Transverse colon (tissue), 4 donors: ENCODE data around the gene ADD3. TPM values are rescaled to one million over a fixed set of nuclear protein-coding genes. Genes with fewer than 3 reads are reported as not detected.

Source experiments
- DNase-seq: peaks from one replicate; pipeline ENCODE4 v3.0.0-alpha.2; 2019
- H3K27ac ChIP-seq, 4 donors: fragments of 200-600 bp; sonication (generic); 2 replicates each; pipeline ENCODE4 v1.5.1; 2016 to 2018; ENCODE audit warnings: inconsistent platforms in 4 of 4
- H3K27me3 ChIP-seq: fragments of 200-600 bp; sonication (generic); 2 replicates; pipeline ENCODE4 v1.5.1; 2017; ENCODE audit warnings: inconsistent platforms
- H3K36me3 ChIP-seq, 4 donors: fragments of 200-600 bp; sonication (generic); 2 replicates each; pipeline ENCODE4 v1.5.1; 2017 to 2019; ENCODE audit warnings: inconsistent platforms in 4 of 4
- H3K4me1 ChIP-seq, 4 donors: fragments of 200-600 bp; sonication (generic); 2 replicates each; pipeline ENCODE4 v1.5.1; 2017 to 2020; ENCODE audit warnings: inconsistent platforms in 4 of 4
- H3K4me3 ChIP-seq, 4 donors: fragments of 200-600 bp; sonication (generic); 1 replicate in 1 of 4; 2 replicates in 3 of 4; pipeline versions ENCODE4 v1.5.1 to v1.6.1; 2017 to 2019; ENCODE audit warnings: inconsistent platforms in 4 of 4
- H3K9me3 ChIP-seq, 2 donors: fragments of 200-600 bp; sonication (generic); 2 replicates each; pipeline ENCODE4 v1.5.1; 2017 to 2019; ENCODE audit warnings: inconsistent platforms in 2 of 2
- CTCF ChIP-seq, 5 experiments: fragments of 200-600 bp in 3 of 5; fragments of 450-650 bp in 2 of 5; sonication (generic) in 3 of 5; IDR thresholded peaks; 1 replicate in 2 of 5; 2 replicates in 3 of 5; pipeline ENCODE4 v1.5.1; 2016 to 2017; ENCODE audit warnings: antibody characterized with exemption in 5 of 5, inconsistent platforms in 3 of 5, mild to moderate bottlenecking in 2 of 5, moderate library complexity in 1 of 5
- EP300 ChIP-seq: sonication (generic); formaldehyde crosslinking; IDR thresholded peaks from one replicate; pipeline ENCODE4 v1.6.1; 2017; ENCODE audit warnings: antibody characterized with exemption, low read depth
- POLR2A ChIP-seq: fragments of 450-650 bp; IDR thresholded peaks from one replicate; pipeline ENCODE4 v1.6.1; 2016; ENCODE audit warnings: antibody characterized with exemption, mild to moderate bottlenecking, moderate library complexity
- POLR2AphosphoS5 ChIP-seq, 3 donors: sonication (generic); formaldehyde crosslinking; IDR thresholded peaks; one replicate each; pipeline ENCODE4 v1.6.1; 2016; ENCODE audit warnings: antibody characterized with exemption in 3 of 3
- WGBS, 2 donors: methylation state at CpG; one replicate each; pipeline ENCODE4 v1.1.5; 2018; ENCODE audit warnings: low coverage in 1 of 2; 5-methylcytosine and 5-hydroxymethylcytosine counted together
- in situ Hi-C, 4 donors: fragments of 200-750 bp; cut with MboI; loops; one replicate each; pipeline versions ENCODE4 v1.15.0 to v1.15.1; 2017; ENCODE audit warnings: low sequenced_read_pairs in 3 of 4, low pct_ligation_motif_present in 1 of 4, low pct_unique_long_range_greater_than_20kb in 1 of 4
- intact Hi-C: fragments of 100-400 bp; cut with DNase I; formaldehyde crosslinking; loops from one replicate; pipeline ENCODE4 v1.15.1; 2023; ENCODE audit warnings: low total_unique reads
- total RNA-seq, 4 donors: library from RNA; depleted of rRNA; stranded (reverse); fragments of >200 nt; gene quantifications; one replicate each; pipeline ENCODE4 v1.1.0, GENCODE V29; 2016

The ADD3 gene
- total RNA-seq, 4 donors from 2014 or later: 175 to 342 (median 258) TPM

GRCh38 chr10:110008518-110009339, 945 bp downstream of the ADD3 start:
- intact Hi-C loops (loop anchor here (5.0 kb wide), 1 partner anchor 86 kb away; the partner anchor contains the start of gene XPNPEP1), in situ Hi-C loops (no loop called here)
- TF ChIP-seq EP300 (no peak), CTCF (IDR thresholded peaks at IDR 0.05) (peak in 1 of 5 experiments; percentile 2), POLR2AphosphoS5 (IDR thresholded peaks at IDR 0.05) (peak in 2 of 3 donors; percentile 31 to 41)
- Histone ChIP-seq H3K27me3 (no peaks in the 10 kb centered on the region), H3K36me3 (no peaks in the 10 kb centered on the region), H3K4me1 (peaks cover 11 to 82% (median 50%) of the 10 kb centered on the region in 4 donors), H3K9me3 (no peaks in the 10 kb centered on the region), H3K4me3 (peak overlapping the region; percentile 85 to 89 (median 87)), H3K27ac (peak overlapping the region; percentile 91 to 97 (median 92))
- DNase-seq: peak; percentile 61
- WGBS, 2 donors: 1 to 2% methylated on average over 11 to 29 of the region's 30 CpGs

- Histone ChIP-seq H3K4me3 (peak overlapping the region in 3 of 4 donors; percentile 86 to 89 (median 88)), H3K27me3 (no peaks in the 10 kb centered on the region), H3K27ac (peak overlapping the region; percentile 91 to 97 (median 92)), H3K4me1 (peaks cover 11 to 74% (median 44%) of the 10 kb centered on the region in 4 donors), H3K36me3 (no peaks in the 10 kb centered on the region), H3K9me3 (no peaks in the 10 kb centered on the region)
- intact Hi-C loops (loop anchor here (5.0 to 10.0 kb wide), 2 partner anchors 88 to 125 kb away; partner anchors contain the start of gene XPNPEP1), in situ Hi-C loops (no loop called here)
- TF ChIP-seq CTCF (IDR thresholded peaks at IDR 0.05) (no peak), POLR2AphosphoS5 (IDR thresholded peaks at IDR 0.05) (no peak), EP300 (no peak), POLR2A (no peak)
- no peak for DNase-seq
- WGBS, 2 donors: 40% methylated on average over 4 of the region's 4 CpGs
These were observed 2.1 kb downstream of the ADD3 start for GRCh38 chr10:110009736-110010475.

- TF ChIP-seq POLR2A: no peak
- no peak for TF ChIP-seq EP300
- TF ChIP-seq CTCF (IDR thresholded peaks at IDR 0.05): no peak
- TF ChIP-seq POLR2AphosphoS5 (IDR thresholded peaks at IDR 0.05): no peak
- Histone ChIP-seq H3K4me3 (peak overlapping the region in 1 of 4 donors; percentile 88), H3K4me1 (peaks cover 11 to 66% (median 39%) of the 10 kb centered on the region in 4 donors), H3K9me3 (no peaks in the 10 kb centered on the region), H3K27ac (peak overlapping the region; percentile 2 to 97 (median 91)), H3K27me3 (no peaks in the 10 kb centered on the region), H3K36me3 (no peaks in the 10 kb centered on the region)
- intact Hi-C loops (loop anchor here (10.0 kb wide), 1 partner anchor 126 kb away; no protein-coding TSS in a partner anchor), in situ Hi-C loops (no loop called here)
- no peak for DNase-seq
- WGBS, 2 donors: 20 to 38% methylated on average over 2 of the region's 2 CpGs
These were observed 2.9 kb downstream of the ADD3 start for GRCh38 chr10:110010486-110011378.
